Fibroblast of lung (primary cell): ENCODE data around the gene PHC2. TPM values are rescaled to one million over a fixed set of nuclear protein-coding genes. Genes with fewer than 3 reads are reported as not detected.
A peak's percentile ranks its signal among the peaks of the same experiment; 100 is the strongest.

Experiments used
- DNase-seq, 2 donors: peaks; one replicate each; pipeline versions ENCODE4 v3.0.0 to v3.0.0-alpha.2; 2010; ENCODE audit warnings: low read depth in 2 of 2
- H2AFZ ChIP-seq: 2 replicates; pipeline ENCODE4 v1.5.1; 2012; ENCODE audit warnings: low read length, control low read depth, inconsistent platforms
- H3K27ac ChIP-seq: 2 replicates; pipeline ENCODE4 v1.5.1; 2011; ENCODE audit warnings: low read length, control low read depth; ENCODE audit not compliant: insufficient read depth
- H3K27me3 ChIP-seq: 2 replicates; pipeline ENCODE4 v1.5.1; 2011; ENCODE audit warnings: mild to moderate bottlenecking, low read length; ENCODE audit not compliant: control insufficient read depth, insufficient read depth
- H3K36me3 ChIP-seq: 2 replicates; pipeline ENCODE4 v1.5.1; 2011; ENCODE audit warnings: low read length; ENCODE audit not compliant: control insufficient read depth, insufficient read depth
- H3K4me1 ChIP-seq: 2 replicates; pipeline ENCODE4 v1.5.1; 2011; ENCODE audit warnings: low read length; ENCODE audit not compliant: control insufficient read depth, insufficient read depth; ENCODE audit errors: extremely low read depth
- H3K4me2 ChIP-seq: 2 replicates; pipeline ENCODE4 v1.5.1; 2011; ENCODE audit warnings: low read length, control low read depth; ENCODE audit not compliant: insufficient read depth; ENCODE audit errors: extremely low read depth
- H3K4me3 ChIP-seq, 4 experiments: fragments of 200-600 bp in 1 of 4; sonication (generic) in 1 of 4; replicated peaks in 1 of 4; 2 replicates each; pipeline ENCODE4 v1.5.1; 2011 to 2016; ENCODE audit warnings: low read length in 4 of 4, low read depth in 3 of 4, mild to moderate bottlenecking in 3 of 4, control low read depth in 2 of 4, inconsistent platforms in 1 of 4, mixed read lengths in 1 of 4; ENCODE audit not compliant: insufficient read depth in 1 of 4; ENCODE audit errors: control extremely low read depth in 1 of 4
- H3K79me2 ChIP-seq: 2 replicates; pipeline ENCODE4 v1.5.1; 2012; ENCODE audit warnings: mild to moderate bottlenecking, low read length, inconsistent platforms; ENCODE audit not compliant: control insufficient read depth, insufficient read depth
- H3K9ac ChIP-seq: 2 replicates; pipeline ENCODE4 v1.5.1; 2011; ENCODE audit warnings: mild to moderate bottlenecking, low read length, control low read depth; ENCODE audit not compliant: insufficient read depth
- H3K9me3 ChIP-seq: 2 replicates; pipeline ENCODE4 v1.5.1; 2012; ENCODE audit warnings: low read depth, low read length; ENCODE audit not compliant: control insufficient read depth, insufficient read depth
- H4K20me1 ChIP-seq: 2 replicates; pipeline ENCODE4 v1.5.1; 2011; ENCODE audit warnings: low read length; ENCODE audit not compliant: control insufficient read depth, insufficient read depth; ENCODE audit errors: extremely low read depth
- CTCF ChIP-seq, 2 donors: IDR thresholded peaks in 1 of 2; conservative IDR thresholded peaks in 1 of 2; 1 replicate in 1 of 2; 2 replicates in 1 of 2; pipeline ENCODE4 v1.5.1; 2011 to 2012; ENCODE audit warnings: low read length in 2 of 2, control low read depth in 1 of 2, inconsistent platforms in 1 of 2, low read depth in 1 of 2, mild to moderate bottlenecking in 1 of 2
- EZH2 ChIP-seq: IDR thresholded peaks from 2 replicates; pipeline ENCODE4 v1.5.1; 2012; ENCODE audit warnings: low read length, control low read depth, mild to moderate bottlenecking; ENCODE audit errors: missing control alignments
- polyA plus RNA-seq, 2 donors: library from polyadenylated mRNA; depleted of rRNA in 1 of 2; stranded (reverse) in 1 of 2; unstranded in 1 of 2; fragments of >200 nt; gene quantifications; 2 replicates each; pipeline ENCODE4 v1.2.1, GENCODE V29; 2011 to 2012; ENCODE audit warnings: missing spikeins in 1 of 2
- total RNA-seq: library from RNA; depleted of rRNA; stranded (reverse); fragments of >200 nt; gene quantifications from 2 replicates; pipeline ENCODE4 v1.2.1, GENCODE V29; 2014

Gene PHC2
- total and polyA plus RNA-seq, 2 donors (not counting 1 experiment from before 2014, with no cell fraction given): 62.6 to 75.8 TPM

- Histone ChIP-seq H3K79me2 (no peaks in the 10 kb centered on the region), H3K27me3 (no peaks in the 10 kb centered on the region), H3K9me3 (no peaks in the 10 kb centered on the region), H3K4me2 (no peak overlapping the region), H3K9ac (no peak overlapping the region), H3K4me3 (no peak overlapping the region), H3K4me1 (peaks cover 25% of the 10 kb centered on the region), H3K27ac (no peak overlapping the region), H4K20me1 (no peaks in the 10 kb centered on the region), H3K36me3 (peaks cover 16% of the 10 kb centered on the region), H2AFZ (no peak overlapping the region)
- no peak for DNase-seq
- TF ChIP-seq EZH2: no peak
- no peak for TF ChIP-seq CTCF (conservative IDR thresholded peaks at IDR 0.05 in 1 of 2, IDR thresholded peaks at IDR 0.05 in 1 of 2; ENCODE audit: low read depth in 1 of 2, low read length in 2 of 2)
These were observed 59.6 kb downstream of the PHC2 start for GRCh38 chr1:33371334-33371733.

GRCh38 chr1:33370827-33371226 is 60.1 kb downstream of the PHC2 start:
- H4K20me1 ChIP-seq: no peaks in the 10 kb centered on the region
- peaks cover 25% of the 10 kb centered on the region for H3K4me1 ChIP-seq
- no peaks in the 10 kb centered on the region for H3K27me3 ChIP-seq
- H3K27ac ChIP-seq: no peak overlapping the region
- no peak overlapping the region for H2AFZ ChIP-seq
- DNase-seq: no peak
- H3K36me3 ChIP-seq: peaks cover 16% of the 10 kb centered on the region
- TF ChIP-seq CTCF (conservative IDR thresholded peaks at IDR 0.05 in 1 of 2, IDR thresholded peaks at IDR 0.05 in 1 of 2; ENCODE audit: low read depth in 1 of 2, low read length in 2 of 2) (no peak), EZH2 (no peak)
- no peak overlapping the region for H3K4me2 ChIP-seq
- H3K4me3 ChIP-seq: no peak overlapping the region
- H3K9me3 ChIP-seq: no peaks in the 10 kb centered on the region
- no peak overlapping the region for H3K9ac ChIP-seq
- no peaks in the 10 kb centered on the region for H3K79me2 ChIP-seq

DNA sequence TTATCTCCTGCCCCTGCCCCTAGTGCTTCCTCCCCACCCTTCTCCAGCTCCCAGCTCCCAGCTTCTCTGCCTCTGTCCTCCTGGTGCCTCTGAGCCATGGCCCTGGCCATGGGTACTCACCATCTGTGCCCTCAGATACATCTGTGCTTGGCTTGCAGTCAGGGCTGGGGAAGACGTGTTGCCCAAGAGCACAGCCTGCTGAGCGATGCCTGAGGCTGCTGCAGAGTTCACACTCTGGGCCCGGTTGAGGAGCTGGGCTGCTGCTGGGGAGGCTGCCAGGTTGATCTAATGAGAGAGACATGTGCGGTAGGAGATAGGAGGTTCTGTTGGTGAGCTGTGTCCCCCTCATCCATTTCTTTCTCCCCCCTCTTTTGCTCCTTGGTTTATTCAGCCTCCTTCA is 60.6 kb downstream of the PHC2 start:
- Histone ChIP-seq H2AFZ (no peak overlapping the region), H3K4me1 (peaks cover 28% of the 10 kb centered on the region)

More for the DNA sequence above, 60.6 kb downstream of the PHC2 start:
- H3K4me2 ChIP-seq: no peak overlapping the region
- H3K36me3 ChIP-seq: peaks cover 16% of the 10 kb centered on the region
- H3K27me3 ChIP-seq: no peaks in the 10 kb centered on the region
- no peaks in the 10 kb centered on the region for H3K79me2 ChIP-seq
- H4K20me1 ChIP-seq: no peaks in the 10 kb centered on the region
- H3K9ac ChIP-seq: no peak overlapping the region
- no peak overlapping the region for H3K27ac ChIP-seq
- H3K4me3 ChIP-seq: no peak overlapping the region
- H3K9me3 ChIP-seq: no peaks in the 10 kb centered on the region
- DNase-seq: peak; percentile 36 to 81
- no peak for TF ChIP-seq EZH2
- TF ChIP-seq CTCF (conservative IDR thresholded peaks at IDR 0.05 in 1 of 2, IDR thresholded peaks at IDR 0.05 in 1 of 2; ENCODE audit: low read depth in 1 of 2, low read length in 2 of 2): no peak
